GM12878 (cell line): ENCODE measurements around the gene FGD3. TPM values are rescaled to one million over a fixed set of nuclear protein-coding genes. Genes with fewer than 3 reads are reported as not detected.

Experiments used
- ATAC-seq: fragments of 200-7000 bp; cut with Tn5 transposase; 3 replicates; pipeline ENCODE4 v1.9.1; 2020; ENCODE audit warnings: mild to moderate bottlenecking, moderate library complexity
- BruUV-seq: library from RNA; stranded (reverse); fragments of 400-500 nt; replicated peaks from 2 replicates; lab custom pipeline; 2021; lab: Mats Ljungman, UMichigan
- CTCF ChIA-PET: fragments of 300-600 bp; sonication (Branson Sonifier 250); formaldehyde crosslinking; extraction: SDS; loops from one replicate; lab custom pipeline; 2021; ENCODE audit warnings: inconsistent platforms; lab: Yijun Ruan, JAX
- POLR2A ChIA-PET: fragments of 350-600 bp; formaldehyde crosslinking; extraction: SDS; loops from one replicate; lab custom pipeline; 2021; ENCODE audit warnings: inconsistent platforms; lab: Charles Lee
- RAD21 ChIA-PET: fragments of 300-600 bp; sonication (Branson Sonifier 250); formaldehyde crosslinking; loops from one replicate; lab custom pipeline; 2023; ENCODE audit warnings: antibody characterized with exemption; ENCODE audit not compliant: unreplicated experiment; lab: Charles Lee
- SMC1A ChIA-PET: fragments of 300-600 bp; sonication (Branson Sonifier 250); formaldehyde crosslinking; loops from one replicate; lab custom pipeline; 2023; ENCODE audit not compliant: unreplicated experiment, uncharacterized antibody; lab: Charles Lee
- DNase-seq: peaks from one replicate; pipeline ENCODE4 v3.0.0-alpha.2; 2011; ENCODE audit warnings: low read depth, low spot score
- FAIRE-seq: peaks from 3 replicates; lab custom pipeline; 2011; peaks lifted over from hg19 to GRCh38; lab: Jason Lieb, UNC
- H2AFZ ChIP-seq: 2 replicates; pipeline ENCODE4 v1.6.0; 2011; ENCODE audit warnings: low read depth, low read length, control low read depth; ENCODE audit not compliant: control insufficient read depth
- H3K27ac ChIP-seq: 2 replicates; pipeline ENCODE4 v1.5.1; 2011; ENCODE audit warnings: control low read depth; ENCODE audit not compliant: control insufficient read depth, insufficient read depth
- H3K27me3 ChIP-seq, 2 experiments: replicated peaks in 1 of 2; 2 replicates each; pipeline versions ENCODE4 v1.6.0 to v1.6.1; 2011; ENCODE audit warnings: low read length in 1 of 2; ENCODE audit not compliant: control insufficient read depth in 2 of 2, insufficient read depth in 2 of 2
- H3K36me3 ChIP-seq, 2 experiments: 2 replicates each; pipeline ENCODE4 v1.5.1; 2011; ENCODE audit warnings: low read length in 1 of 2; ENCODE audit not compliant: control insufficient read depth in 2 of 2, insufficient read depth in 2 of 2
- H3K4me1 ChIP-seq: 2 replicates; pipeline ENCODE4 v1.6.1; 2011; ENCODE audit warnings: mild to moderate bottlenecking, low read length, moderate library complexity, mixed read lengths; ENCODE audit not compliant: control insufficient read depth, insufficient read depth
- H3K4me2 ChIP-seq: 2 replicates; pipeline ENCODE4 v1.6.0; 2011; ENCODE audit warnings: control low read depth; ENCODE audit not compliant: control insufficient read depth, insufficient read depth
- H3K4me3 ChIP-seq: fragments of 200-600 bp; sonication (generic); 2 replicates; pipeline ENCODE4 v1.5.1; 2016
- H3K79me2 ChIP-seq: 2 replicates; pipeline ENCODE4 v1.6.0; 2011; ENCODE audit warnings: low read length; ENCODE audit not compliant: control insufficient read depth, insufficient read depth
- H3K9ac ChIP-seq: 2 replicates; pipeline ENCODE4 v1.8.0; 2011; ENCODE audit warnings: low read length, control low read depth, mixed read lengths; ENCODE audit not compliant: control insufficient read depth, insufficient read depth
- H3K9me3 ChIP-seq: replicated peaks from 3 replicates; pipeline ENCODE4 v1.5.1; 2011; ENCODE audit warnings: mild to moderate bottlenecking, low read length; ENCODE audit not compliant: control insufficient read depth, insufficient read depth
- H4K20me1 ChIP-seq: 2 replicates; pipeline ENCODE4 v1.6.0; 2011; ENCODE audit not compliant: control insufficient read depth, insufficient read depth
- BACH1 ChIP-seq: fragments of 450-650 bp; IDR thresholded peaks from 2 replicates; pipeline ENCODE4 v1.6.1; 2017; ENCODE audit warnings: mild to moderate bottlenecking, borderline replicate concordance
- CHD1 ChIP-seq: IDR thresholded peaks from 2 replicates; pipeline ENCODE4 v1.6.1; 2012; ENCODE audit warnings: low read depth, low read length, improper control_type of control experiment
- IRF4 ChIP-seq: IDR thresholded peaks from 2 replicates; pipeline ENCODE4 v1.6.1; 2011; ENCODE audit warnings: low read depth, low read length
- MXI1 ChIP-seq: fragments of 150-350 bp; IDR thresholded peaks from 2 replicates; pipeline ENCODE4 v1.6.1; 2011; ENCODE audit warnings: low read depth, mild to moderate bottlenecking, inconsistent platforms, low read length, improper control_type of control experiment
- RAD21 ChIP-seq: IDR thresholded peaks from 2 replicates; pipeline ENCODE4 v1.6.1; 2011; ENCODE audit warnings: mild to moderate bottlenecking, low read depth, low read length, moderate library complexity; ENCODE audit not compliant: insufficient read depth
- ZNF24 ChIP-seq: fragments of 450-650 bp; IDR thresholded peaks from 2 replicates; pipeline ENCODE4 v1.6.1; 2017; ENCODE audit warnings: antibody characterized with exemption, mild to moderate bottlenecking
- WGBS: methylation state at CpG from one replicate; pipeline ENCODE4 v1.1.6; 2016; ENCODE audit warnings: low lambda C conversion rate; ENCODE audit not compliant: insufficient replicate concordance, insufficient coverage; ENCODE audit errors: missing lambda C conversion rate; 5-methylcytosine and 5-hydroxymethylcytosine counted together
- in situ Hi-C: fragments of 300-500 bp; cut with MboI; formaldehyde crosslinking; loops from 9 replicates; pipeline ENCODE4 v1.14.3; 2018; ENCODE audit warnings: mixed read lengths
- intact Hi-C: fragments of 100-400 bp; cut with micrococcal nuclease; formaldehyde crosslinking; loops from one replicate; pipeline ENCODE4 v1.14.2; 2022; ENCODE audit not compliant: unreplicated experiment
- polyA plus RNA-seq, 11 experiments: library from polyadenylated mRNA; depleted of rRNA in 4 of 11; unstranded in 6 of 11; stranded (reverse) in 5 of 11; fragments of >200 nt; fragmentation: Nextera tagmentation in 4 of 11; fragmentation: Illumina TruSeq in 1 of 11; extraction: Ambion mirVana in 4 of 11; extraction: Trizol in 1 of 11; gene quantifications; 1 replicate in 1 of 11; 2 replicates in 10 of 11; pipeline versions ENCODE4 v1.2.1 to v1.2.3, GENCODE V29; 2011 to 2016; ENCODE audit warnings: inconsistent platforms in 2 of 11, missing spikeins in 2 of 11, low read depth in 1 of 11
- total RNA-seq, 4 experiments: library from RNA; depleted of rRNA in 3 of 4; stranded (reverse); fragments of >200 nt in 3 of 4; fragmentation: Illumina TruSeq in 1 of 4; extraction: Trizol in 1 of 4; gene quantifications; 2 replicates each; pipeline versions ENCODE4 v1.2.1 to v1.2.3, GENCODE V29; 2013 to 2021
- TF ChIP-seq, protein P1 (sequence below): fragments of 450-650 bp; IDR thresholded peaks from 2 replicates; pipeline ENCODE4 v1.6.1; 2016; ENCODE audit warnings: mild to moderate bottlenecking, moderate library complexity, borderline replicate concordance
- TF ChIP-seq, protein P2 (sequence below): fragments of 450-650 bp; IDR thresholded peaks from 2 replicates; pipeline ENCODE4 v1.6.1; 2014; ENCODE audit warnings: mild to moderate bottlenecking

FGD3 gene
- total and polyA plus RNA-seq, 10 of the 15 experiments (the other 5 are each of a cell fraction or from before 2014, with no cell fraction given), result 0.26 to 18.1 (median 12.4) TPM

DNA sequence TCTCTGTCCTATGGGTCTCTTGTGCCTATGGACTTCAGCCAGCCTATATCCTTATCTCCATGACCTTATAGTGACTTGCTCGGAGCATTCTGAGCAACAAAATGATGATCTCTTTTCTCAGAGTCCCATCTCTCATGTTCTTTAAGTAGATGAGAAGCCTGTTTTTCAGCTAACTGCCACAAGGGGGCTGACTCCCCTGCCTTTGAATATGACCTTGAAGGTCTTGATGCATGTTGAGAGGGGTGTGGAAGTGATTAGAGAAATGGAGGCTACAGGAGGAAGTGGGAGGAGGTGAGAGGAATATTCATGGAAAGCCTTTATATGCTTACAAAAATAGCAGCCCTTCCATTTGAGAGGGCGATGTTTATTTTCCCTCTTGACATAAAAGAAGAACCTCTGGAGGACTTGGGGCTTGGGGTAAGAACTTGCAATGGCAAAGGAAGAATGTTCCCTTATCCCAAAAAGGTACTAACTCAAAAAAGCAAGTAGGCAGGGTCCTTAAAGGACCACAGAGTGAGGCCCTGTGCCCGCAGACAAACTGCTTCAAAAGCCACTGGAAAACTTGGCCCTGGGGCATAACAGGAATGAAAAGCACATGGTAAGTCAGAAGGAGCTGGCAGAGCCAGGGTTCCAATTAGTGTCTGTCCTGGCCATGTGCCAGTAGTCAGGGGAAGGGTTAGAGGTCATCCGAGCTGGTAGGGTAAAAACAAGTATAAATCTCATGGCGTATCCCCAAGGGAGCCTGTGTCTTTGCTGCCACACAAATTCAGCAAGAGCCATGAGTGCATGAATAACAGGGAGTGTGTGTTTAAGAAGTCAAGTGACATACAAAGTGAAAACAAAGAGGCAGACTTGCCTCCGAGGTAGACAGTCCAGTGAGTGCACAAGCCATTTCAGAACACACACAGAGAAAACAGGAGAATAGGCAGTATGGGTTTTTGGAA, 39.1 kb downstream of the FGD3 start (continued):
- TF ChIP-seq, protein P1, sequence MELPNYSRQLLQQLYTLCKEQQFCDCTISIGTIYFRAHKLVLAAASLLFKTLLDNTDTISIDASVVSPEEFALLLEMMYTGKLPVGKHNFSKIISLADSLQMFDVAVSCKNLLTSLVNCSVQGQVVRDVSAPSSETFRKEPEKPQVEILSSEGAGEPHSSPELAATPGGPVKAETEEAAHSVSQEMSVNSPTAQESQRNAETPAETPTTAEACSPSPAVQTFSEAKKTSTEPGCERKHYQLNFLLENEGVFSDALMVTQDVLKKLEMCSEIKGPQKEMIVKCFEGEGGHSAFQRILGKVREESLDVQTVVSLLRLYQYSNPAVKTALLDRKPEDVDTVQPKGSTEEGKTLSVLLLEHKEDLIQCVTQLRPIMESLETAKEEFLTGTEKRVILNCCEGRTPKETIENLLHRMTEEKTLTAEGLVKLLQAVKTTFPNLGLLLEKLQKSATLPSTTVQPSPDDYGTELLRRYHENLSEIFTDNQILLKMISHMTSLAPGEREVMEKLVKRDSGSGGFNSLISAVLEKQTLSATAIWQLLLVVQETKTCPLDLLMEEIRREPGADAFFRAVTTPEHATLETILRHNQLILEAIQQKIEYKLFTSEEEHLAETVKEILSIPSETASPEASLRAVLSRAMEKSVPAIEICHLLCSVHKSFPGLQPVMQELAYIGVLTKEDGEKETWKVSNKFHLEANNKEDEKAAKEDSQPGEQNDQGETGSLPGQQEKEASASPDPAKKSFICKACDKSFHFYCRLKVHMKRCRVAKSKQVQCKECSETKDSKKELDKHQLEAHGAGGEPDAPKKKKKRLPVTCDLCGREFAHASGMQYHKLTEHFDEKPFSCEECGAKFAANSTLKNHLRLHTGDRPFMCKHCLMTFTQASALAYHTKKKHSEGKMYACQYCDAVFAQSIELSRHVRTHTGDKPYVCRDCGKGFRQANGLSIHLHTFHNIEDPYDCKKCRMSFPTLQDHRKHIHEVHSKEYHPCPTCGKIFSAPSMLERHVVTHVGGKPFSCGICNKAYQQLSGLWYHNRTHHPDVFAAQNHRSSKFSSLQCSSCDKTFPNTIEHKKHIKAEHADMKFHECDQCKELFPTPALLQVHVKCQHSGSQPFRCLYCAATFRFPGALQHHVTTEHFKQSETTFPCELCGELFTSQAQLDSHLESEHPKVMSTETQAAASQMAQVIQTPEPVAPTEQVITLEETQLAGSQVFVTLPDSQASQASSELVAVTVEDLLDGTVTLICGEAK, result no peak

DNA sequence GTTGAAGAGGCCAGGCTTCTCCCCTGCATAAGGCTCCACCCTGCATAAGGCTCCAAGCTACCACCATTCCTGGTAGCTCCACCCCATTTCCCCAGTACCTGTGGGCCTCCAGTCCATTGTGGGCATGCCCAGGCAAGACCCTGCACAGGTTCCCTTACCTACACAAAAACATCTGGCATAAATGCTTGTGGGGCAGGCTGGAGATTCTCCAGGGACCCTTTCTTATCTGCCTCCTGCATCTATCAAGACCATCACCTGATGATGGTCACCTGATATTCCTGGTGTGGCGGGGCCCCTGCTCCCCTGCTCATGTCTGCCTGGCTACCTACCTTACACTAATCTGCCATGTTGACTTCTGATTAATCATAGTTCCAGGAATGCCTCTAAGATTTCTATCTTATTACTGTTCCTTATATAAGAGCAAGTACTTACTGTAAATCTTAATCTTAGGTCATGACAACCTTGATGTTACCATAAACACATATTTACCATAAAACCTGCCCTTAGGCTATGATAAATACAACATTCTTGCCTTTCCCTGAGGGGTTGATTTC, 41.0 kb downstream of the FGD3 start:
- FAIRE-seq (no peak), ATAC-seq (no peak), DNase-seq (no peak)
- H3K4me3 ChIP-seq, result no peak overlapping the region
- H3K4me2 ChIP-seq, result no peak overlapping the region
- H4K20me1 ChIP-seq, result no peaks in the 10 kb centered on the region
- no peak overlapping the region for H3K9ac ChIP-seq
- in situ Hi-C loops (no loop called here), intact Hi-C loops (no loop called here)
- peaks cover 17% of the 10 kb centered on the region for H3K9me3 ChIP-seq
- H3K36me3 ChIP-seq, result peaks cover 0 to 4% of the 10 kb centered on the region in 2 experiments; a peak in 3 of 4 replicates
- BruUV-seq, result no TSS peak
- no peak for TF ChIP-seq MXI1
- TF ChIP-seq RAD21, result no peak
- TF ChIP-seq ZNF24, result no peak
- no peak for TF ChIP-seq BACH1
- TF ChIP-seq CHD1, result no peak
- TF ChIP-seq IRF4, result no peak
- TF ChIP-seq, protein P2, sequence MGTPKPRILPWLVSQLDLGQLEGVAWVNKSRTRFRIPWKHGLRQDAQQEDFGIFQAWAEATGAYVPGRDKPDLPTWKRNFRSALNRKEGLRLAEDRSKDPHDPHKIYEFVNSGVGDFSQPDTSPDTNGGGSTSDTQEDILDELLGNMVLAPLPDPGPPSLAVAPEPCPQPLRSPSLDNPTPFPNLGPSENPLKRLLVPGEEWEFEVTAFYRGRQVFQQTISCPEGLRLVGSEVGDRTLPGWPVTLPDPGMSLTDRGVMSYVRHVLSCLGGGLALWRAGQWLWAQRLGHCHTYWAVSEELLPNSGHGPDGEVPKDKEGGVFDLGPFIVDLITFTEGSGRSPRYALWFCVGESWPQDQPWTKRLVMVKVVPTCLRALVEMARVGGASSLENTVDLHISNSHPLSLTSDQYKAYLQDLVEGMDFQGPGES, result no peak
- ChIA-PET POLR2A (interaction anchor here (0.5 kb wide), 1 partner anchor 102 kb away, joined by 6 read pairs; no protein-coding TSS in a partner anchor), CTCF (interaction anchor here (0.8 to 1.4 kb wide), 2 partner anchors 15 to 23 kb away, joined by 3 to 4 read pairs; no protein-coding TSS in a partner anchor), SMC1A (interaction anchor here (0.7 kb wide), 1 partner anchor 72 kb away, joined by 3 read pairs; no protein-coding TSS in a partner anchor), RAD21 (no interaction called here)
- H3K27ac ChIP-seq, result peak overlapping the region; percentile 26
- H3K79me2 ChIP-seq, result no peaks in the 10 kb centered on the region; the same call in none of the 2 replicates
- no peaks in the 10 kb centered on the region for H3K4me1 ChIP-seq
- H3K27me3 ChIP-seq, result no peaks in the 10 kb centered on the region
- 96% methylated on average over 1 of the region's 1 CpG for WGBS
- no peak overlapping the region for H2AFZ ChIP-seq
